Activated naive CD8-positive, alpha-beta T cell treated with anti-CD3 and anti-CD28 coated beads, Interleukin-2, amount 10 ng/mL, durations not matched to agents 7 days and 5 days (primary cell): ENCODE measurements around the gene TCF19. TPM values are rescaled to one million over a fixed set of nuclear protein-coding genes. Genes with fewer than 3 reads are reported as not detected.
"Not testable (repeated sequence)": the region's sequence is repeated elsewhere in the genome, so short reads cannot be mapped to it uniquely, and the experiment has no call there.

Experiments used
- ATAC-seq: fragments of 150-1000 bp; cut with Tn5 transposase; one replicate; pipeline ENCODE4 v1.10.0; 2021; ENCODE audit warnings: low read depth, moderate library complexity
- POLR2A ChIA-PET: fragments of 350-600 bp; sonication (Branson Sonifier 250); formaldehyde crosslinking; loops from one replicate; lab custom pipeline; 2021; ENCODE audit warnings: antibody characterized with exemption; lab: Charles Lee
- DNase-seq: peaks from one replicate; pipeline ENCODE4 v3.0.0; 2021
- H3K27ac Mint-ChIP-seq: one replicate; pipeline ENCODE4 v1.8.0; 2022; ENCODE audit warnings: mild to moderate bottlenecking, mixed read lengths
- H3K27me3 Mint-ChIP-seq: one replicate; pipeline ENCODE4 v1.8.0; 2022; ENCODE audit warnings: mild to moderate bottlenecking, moderate library complexity, mixed read lengths
- H3K36me3 Mint-ChIP-seq: one replicate; pipeline ENCODE4 v1.8.0; 2021; ENCODE audit warnings: mild to moderate bottlenecking, mixed read lengths
- H3K4me1 Mint-ChIP-seq: one replicate; pipeline ENCODE4 v1.8.0; 2021; ENCODE audit warnings: mixed read lengths
- H3K4me3 Mint-ChIP-seq: one replicate; pipeline ENCODE4 v1.8.0; 2022; ENCODE audit warnings: mild to moderate bottlenecking, moderate library complexity, mixed read lengths
- H3K9me3 Mint-ChIP-seq: one replicate; pipeline ENCODE4 v1.8.0; 2021; ENCODE audit warnings: mixed read lengths
- total RNA-seq, 2 experiments: library from RNA; stranded (reverse); gene quantifications; one replicate each; pipeline ENCODE4 v1.2.3, GENCODE V29; 2021

TCF19 gene
- total RNA-seq, 2 experiments from 2014 or later = 81.0 to 83.3 TPM

GRCh38 chr6:31158863-31159855, 770 bp downstream of the TCF19 start:
- DNase-seq (peak; percentile 54), ATAC-seq (peak; percentile 20)
- Mint-ChIP-seq H3K36me3 (peaks cover 23% of the 10 kb centered on the region), H3K4me3 (peak overlapping the region; percentile 99), H3K4me1 (peaks cover 29% of the 10 kb centered on the region), H3K9me3 (no peaks in the 10 kb centered on the region), H3K27ac (peak overlapping the region; percentile 95), H3K27me3 (no peaks in the 10 kb centered on the region)
- POLR2A ChIA-PET = interaction anchor here (0.6 to 2.3 kb wide), 12 partner anchors 10 to 336 kb away, joined by 3 to 10 read pairs (median 4); partner anchors contain the start of gene VARS2

- Mint-ChIP-seq H3K36me3 (peaks cover 16% of the 10 kb centered on the region), H3K4me3 (peak overlapping the region; percentile 44), H3K27me3 (no peaks in the 10 kb centered on the region), H3K4me1 (peaks cover 29% of the 10 kb centered on the region), H3K27ac (no peak overlapping the region), H3K9me3 (no peaks in the 10 kb centered on the region)
- POLR2A ChIA-PET = interaction anchor here (0.6 to 1.2 kb wide), 2 partner anchors 322 to 448 kb away, joined by 3 read pairs; no protein-coding TSS in a partner anchor
- DNase-seq (no peak), ATAC-seq (no peak)
Measured at GRCh38 chr6:31161216-31162126, 3.1 kb downstream of the TCF19 start.

DNA sequence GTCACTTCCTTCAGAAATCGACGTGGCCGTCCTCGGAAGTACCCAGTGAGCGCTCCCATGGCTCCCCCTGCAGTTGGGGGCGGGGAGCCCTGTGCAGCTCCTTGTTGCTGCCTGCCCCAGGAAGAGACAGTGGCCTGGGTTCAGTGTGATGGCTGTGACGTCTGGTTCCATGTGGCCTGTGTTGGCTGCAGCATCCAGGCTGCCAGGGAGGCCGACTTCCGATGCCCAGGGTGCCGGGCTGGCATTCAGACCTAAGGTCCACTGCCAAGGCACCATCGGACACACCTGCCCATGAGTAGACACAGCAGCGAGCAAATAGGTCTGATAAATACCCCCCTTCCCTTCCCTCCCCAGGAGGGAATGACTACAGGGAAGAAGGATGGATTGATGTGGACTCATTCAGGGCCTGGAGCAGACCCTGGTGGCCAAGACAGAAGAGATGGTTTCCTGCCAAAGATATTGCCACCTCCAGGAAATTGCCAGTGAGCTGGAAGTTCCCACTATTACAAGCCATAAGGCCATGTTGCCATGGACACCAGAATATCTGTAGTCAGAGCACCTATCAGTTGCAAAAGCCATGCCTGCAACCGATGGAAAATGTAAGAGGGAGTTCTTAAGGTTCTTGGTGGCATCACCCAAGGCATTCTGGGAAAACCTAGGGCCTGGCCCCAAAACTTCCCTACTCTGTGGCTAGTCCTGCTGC, 4.2 kb downstream of the TCF19 start:
- Mint-ChIP-seq H3K4me1 (peaks cover 25% of the 10 kb centered on the region), H3K9me3 (no peaks in the 10 kb centered on the region), H3K27ac (no peak overlapping the region), H3K36me3 (peaks cover 16% of the 10 kb centered on the region), H3K4me3 (no peak overlapping the region), H3K27me3 (no peaks in the 10 kb centered on the region)
- no peak for DNase-seq
- ATAC-seq = no peak
- POLR2A ChIA-PET = no interaction called here

- POLR2A ChIA-PET = no interaction called here
- ATAC-seq (no peak), DNase-seq (no peak)
- Mint-ChIP-seq H3K27ac (no peak overlapping the region), H3K27me3 (no peaks in the 10 kb centered on the region), H3K36me3 (peaks cover 16% of the 10 kb centered on the region), H3K9me3 (no peaks in the 10 kb centered on the region), H3K4me1 (peaks cover 23% of the 10 kb centered on the region), H3K4me3 (no peak overlapping the region)
Measured at GRCh38 chr6:31163922-31164321, 5.5 kb downstream of the TCF19 start.

DNA sequence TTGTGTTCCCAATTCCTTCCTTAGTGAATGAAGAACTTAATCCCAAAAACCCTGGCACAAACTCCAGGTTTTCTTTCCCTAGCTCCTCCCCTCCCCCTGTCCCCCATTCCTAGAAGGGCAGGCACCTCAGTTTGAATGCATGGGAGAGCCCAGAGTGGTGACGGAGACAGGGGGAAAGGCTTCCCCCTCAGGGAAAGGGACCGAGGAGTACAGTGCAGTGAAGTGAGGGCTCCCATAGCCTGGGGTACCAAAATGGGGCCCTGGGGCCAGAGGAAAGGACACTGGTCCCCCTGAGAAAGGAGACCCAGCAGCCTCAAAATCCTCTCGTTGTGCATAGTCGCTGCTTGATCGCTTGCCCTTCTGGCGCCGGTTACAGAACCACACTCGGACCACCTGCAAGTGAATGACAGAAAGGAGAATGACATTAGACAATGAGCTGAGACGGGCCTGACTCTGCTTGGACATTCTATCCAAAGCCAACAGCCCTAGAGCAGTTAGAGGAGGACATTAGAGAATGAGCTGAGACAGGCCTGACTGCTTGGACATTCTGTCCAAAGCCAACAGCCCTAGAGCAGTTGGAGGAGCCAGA, 6.2 kb downstream of the TCF19 start:
- POLR2A ChIA-PET, H3K4me3 Mint-ChIP-seq: not testable (repeated sequence)

GRCh38 chr6:31165064-31165832, 6.9 kb downstream of the TCF19 start:
- DNase-seq, H3K4me3 Mint-ChIP-seq, H3K9me3 Mint-ChIP-seq, H3K27me3 Mint-ChIP-seq, H3K36me3 Mint-ChIP-seq, H3K27ac Mint-ChIP-seq, ATAC-seq: not testable (repeated sequence)
- peaks cover 17% of the 10 kb centered on the region for H3K4me1 Mint-ChIP-seq
- POLR2A ChIA-PET = interaction anchor here (0.6 kb wide), 1 partner anchor 21 kb away, joined by 4 read pairs; no protein-coding TSS in a partner anchor

More for the DNA sequence above, 6.2 kb downstream of the TCF19 start:
- Mint-ChIP-seq H3K4me1 (peaks cover 23% of the 10 kb centered on the region), H3K36me3 (peaks cover 15% of the 10 kb centered on the region)
- ATAC-seq, H3K9me3 Mint-ChIP-seq, DNase-seq, H3K27me3 Mint-ChIP-seq, H3K27ac Mint-ChIP-seq: not testable (repeated sequence)

- H3K27me3 Mint-ChIP-seq = no peaks in the 10 kb centered on the region
- H3K4me1 Mint-ChIP-seq = peaks cover 14% of the 10 kb centered on the region
- POLR2A ChIA-PET = interaction anchor here (1.1 kb wide), 1 partner anchor 8 kb away, joined by 3 read pairs; the partner anchor contains the start of genes CCHCR1 and TCF19
- H3K9me3 Mint-ChIP-seq = no peaks in the 10 kb centered on the region
- DNase-seq (no peak), ATAC-seq (no peak)
- H3K27ac Mint-ChIP-seq = no peak overlapping the region
- H3K36me3 Mint-ChIP-seq = peaks cover 10% of the 10 kb centered on the region
- no peak overlapping the region for H3K4me3 Mint-ChIP-seq
Measured at GRCh38 chr6:31165986-31166385, 7.6 kb downstream of the TCF19 start.

DNA sequence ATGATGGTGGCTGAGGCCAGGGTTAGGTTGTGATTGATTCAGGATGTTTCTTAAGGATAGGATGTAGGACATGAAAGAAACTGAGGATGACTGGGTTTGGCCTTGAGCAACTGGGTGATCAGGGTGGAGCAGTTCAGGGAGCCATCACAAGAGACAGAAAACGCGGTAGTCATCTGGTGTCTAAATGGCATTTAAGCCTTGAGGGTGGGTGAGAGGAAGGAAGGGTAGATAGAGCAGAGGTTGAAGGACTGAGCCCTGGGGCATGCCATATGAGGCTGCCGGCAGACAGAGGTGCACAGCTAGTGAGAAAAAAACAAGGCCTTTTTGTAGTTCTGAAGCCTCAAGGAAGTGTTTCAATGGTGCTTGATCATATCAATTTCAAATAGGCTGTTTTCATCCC, 10.2 kb downstream of the TCF19 start:
- Mint-ChIP-seq H3K36me3 (no peaks in the 10 kb centered on the region), H3K9me3 (no peaks in the 10 kb centered on the region), H3K4me3 (no peak overlapping the region), H3K27ac (no peak overlapping the region), H3K4me1 (no peaks in the 10 kb centered on the region), H3K27me3 (no peaks in the 10 kb centered on the region)
- DNase-seq (no peak), ATAC-seq (no peak)
- POLR2A ChIA-PET = no interaction called here

- ATAC-seq = no peak
- DNase-seq = no peak
- no peak overlapping the region for H3K27ac Mint-ChIP-seq
- no peaks in the 10 kb centered on the region for H3K4me1 Mint-ChIP-seq
- no peaks in the 10 kb centered on the region for H3K27me3 Mint-ChIP-seq
- H3K36me3 Mint-ChIP-seq = no peaks in the 10 kb centered on the region
- no peak overlapping the region for H3K4me3 Mint-ChIP-seq
- H3K9me3 Mint-ChIP-seq = no peaks in the 10 kb centered on the region
- POLR2A ChIA-PET = interaction anchor here (1.3 kb wide), 1 partner anchor 10 kb away, joined by 4 read pairs; no protein-coding TSS in a partner anchor
Measured at GRCh38 chr6:31169123-31169857, 10.9 kb downstream of the TCF19 start.

GRCh38 chr6:31169858-31170599, 11.6 kb downstream of the TCF19 start:
- not testable (repeated sequence) for H3K27ac Mint-ChIP-seq, H3K9me3 Mint-ChIP-seq

DNA sequence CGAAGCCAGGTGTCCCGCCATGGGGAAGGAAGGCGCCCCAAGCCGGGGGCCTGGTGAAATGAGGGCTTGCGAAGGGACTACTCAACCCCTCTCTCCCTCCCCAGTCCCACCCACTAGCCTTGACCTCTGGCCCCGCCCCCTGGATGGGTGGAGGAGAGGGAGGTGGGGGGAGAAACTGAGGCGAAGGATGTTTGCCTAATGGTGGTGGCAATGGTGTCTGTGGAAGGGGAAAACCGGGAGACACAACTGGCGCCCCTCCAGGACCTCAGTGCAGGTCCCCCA, 12.2 kb downstream of the TCF19 start, which contains the start of gene POU5F1:
Gene POU5F1 (minus strand): TSS at position 83 of the 282 bp plus-strand sequence. CDS start 62 bp downstream, at position 21.
- Mint-ChIP-seq H3K4me3 (no peak within 1 kb of the TSS), H3K36me3 (no peaks in the 10 kb centered on the region), H3K27ac (no peak within 1 kb of the TSS), H3K4me1 (no peaks in the 10 kb centered on the region), H3K27me3 (no peaks in the 10 kb centered on the region), H3K9me3 (no peaks in the 10 kb centered on the region)
- DNase-seq (no peak), ATAC-seq (no peak)
- POLR2A ChIA-PET = no interaction called here

More at GRCh38 chr6:31169858-31170599, 11.6 kb downstream of the TCF19 start:
- H3K4me1 Mint-ChIP-seq, H3K27me3 Mint-ChIP-seq, H3K36me3 Mint-ChIP-seq, ATAC-seq, H3K4me3 Mint-ChIP-seq, DNase-seq: not testable (repeated sequence)
- POLR2A ChIA-PET = interaction anchor here (1.3 kb wide), 1 partner anchor 11 kb away, joined by 4 read pairs; no protein-coding TSS in a partner anchor
